HepG2 (cell line): ENCODE results near the gene PLCXD3.

Experiments used
- ARID3A ChIP-seq: IDR thresholded peaks from 2 replicates; pipeline ENCODE4 v1.6.1; 2012; ENCODE audit warnings: low read depth, low read length, improper control_type of control experiment
- ATF3 ChIP-seq: sonication (generic); formaldehyde crosslinking; IDR thresholded peaks from 2 replicates; pipeline ENCODE4 v1.4.0; 2020; ENCODE audit warnings: missing genetic modification reagents
- ATF7 ChIP-seq, 2 experiments: fragments of 450-650 bp in 1 of 2; sonication (generic) in 1 of 2; formaldehyde crosslinking in 1 of 2; IDR thresholded peaks; 2 replicates each; pipeline versions ENCODE4 v1.4.0 to v1.6.1; 2016 to 2020; ENCODE audit warnings: antibody characterized with exemption in 1 of 2, mild to moderate bottlenecking in 1 of 2, missing genetic modification reagents in 1 of 2
- CBX2 ChIP-seq, 2 experiments: fragments of 200-600 bp in 1 of 2; sonication (generic); formaldehyde crosslinking in 1 of 2; IDR thresholded peaks; 2 replicates each; pipeline versions ENCODE4 v1.7.0 to v1.8.1; 2018 to 2022; ENCODE audit warnings: low read depth in 2 of 2, low read length in 1 of 2, mild to moderate bottlenecking in 1 of 2, missing genetic modification reagents in 1 of 2
- CTCF ChIP-seq: sonication (generic); formaldehyde crosslinking; IDR thresholded peaks from 2 replicates; pipeline ENCODE4 v1.5.0; 2020; ENCODE audit warnings: mild to moderate bottlenecking, missing genetic modification reagents, moderate library complexity
- GABPA ChIP-seq, 2 experiments: IDR thresholded peaks; 2 replicates each; pipeline ENCODE4 v1.6.1; 2011 to 2016; ENCODE audit warnings: low read depth in 2 of 2, low read length in 1 of 2, missing biosample characterization in 1 of 2, missing genetic modification characterization in 1 of 2
- IRF1 ChIP-seq: sonication (generic); formaldehyde crosslinking; IDR thresholded peaks from 2 replicates; pipeline ENCODE4 v1.4.0; 2020; ENCODE audit warnings: low read depth, mild to moderate bottlenecking, missing genetic modification reagents
- NFIB ChIP-seq: sonication (generic); formaldehyde crosslinking; IDR thresholded peaks from 2 replicates; pipeline ENCODE4 v1.9.0; 2021; ENCODE audit warnings: missing genetic modification reagents, mild to moderate bottlenecking, borderline replicate concordance
- NONO ChIP-seq, 2 experiments: fragments of 450-650 bp in 1 of 2; sonication (generic) in 1 of 2; formaldehyde crosslinking in 1 of 2; IDR thresholded peaks in 1 of 2; conservative IDR thresholded peaks in 1 of 2; 2 replicates each; pipeline versions ENCODE4 v1.6.1 to v1.8.0; 2017 to 2022; ENCODE audit warnings: mild to moderate bottlenecking in 1 of 2, missing genetic modification reagents in 1 of 2, moderate library complexity in 1 of 2
- ZNF263 ChIP-seq: sonication (generic); formaldehyde crosslinking; IDR thresholded peaks from 2 replicates; pipeline ENCODE4 v1.4.0; 2020; ENCODE audit warnings: missing genetic modification reagents
- TF ChIP-seq, protein P1 (sequence below): sonication (generic); formaldehyde crosslinking; IDR thresholded peaks from 2 replicates; pipeline ENCODE4 v1.8.0; 2022; ENCODE audit warnings: missing genetic modification reagents, mild to moderate bottlenecking, borderline replicate concordance

- TF ChIP-seq GABPA (IDR thresholded peaks at IDR 0.05; ENCODE audit: low read depth, low read length) = no peak
- TF ChIP-seq GABPA (CRISPR knock-in tag; IDR thresholded peaks at IDR 0.05; ENCODE audit: low read depth) = no peak
- TF ChIP-seq NFIB = no peak
- no peak for TF ChIP-seq CBX2 (IDR thresholded peaks at IDR 0.05; ENCODE audit: low read depth, low read length)
- TF ChIP-seq CBX2 (CRISPR knock-in tag; IDR thresholded peaks at IDR 0.05; ENCODE audit: low read depth) = no peak
- TF ChIP-seq NONO (IDR thresholded peaks at IDR 0.05) = no peak
- no peak for TF ChIP-seq NONO (CRISPR knock-in tag; conservative IDR thresholded peaks at IDR 0.05)
- TF ChIP-seq ATF7 (IDR thresholded peaks at IDR 0.05) = no peak
- TF ChIP-seq ATF7 (CRISPR knock-in tag; IDR thresholded peaks at IDR 0.05) = no peak
- TF ChIP-seq ARID3A = no peak
- TF ChIP-seq CTCF (CRISPR knock-in tag) = no peak
- TF ChIP-seq ATF3 (CRISPR knock-in tag) = no peak
- TF ChIP-seq ZNF263 (CRISPR knock-in tag) = no peak
- no peak for TF ChIP-seq IRF1 (CRISPR knock-in tag)
- TF ChIP-seq, protein P1, sequence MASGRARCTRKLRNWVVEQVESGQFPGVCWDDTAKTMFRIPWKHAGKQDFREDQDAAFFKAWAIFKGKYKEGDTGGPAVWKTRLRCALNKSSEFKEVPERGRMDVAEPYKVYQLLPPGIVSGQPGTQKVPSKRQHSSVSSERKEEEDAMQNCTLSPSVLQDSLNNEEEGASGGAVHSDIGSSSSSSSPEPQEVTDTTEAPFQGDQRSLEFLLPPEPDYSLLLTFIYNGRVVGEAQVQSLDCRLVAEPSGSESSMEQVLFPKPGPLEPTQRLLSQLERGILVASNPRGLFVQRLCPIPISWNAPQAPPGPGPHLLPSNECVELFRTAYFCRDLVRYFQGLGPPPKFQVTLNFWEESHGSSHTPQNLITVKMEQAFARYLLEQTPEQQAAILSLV (CRISPR knock-in tag) = no peak
Measured at GRCh38 chr5:41296066-41296465, 214.3 kb downstream of the PLCXD3 start.
